ENCODE data around the gene ZNF613.
"Not testable (repeated sequence)": the region's sequence is repeated elsewhere in the genome, so short reads cannot be mapped to it uniquely, and the experiment has no call there.

ZNF613 gene

DNA sequence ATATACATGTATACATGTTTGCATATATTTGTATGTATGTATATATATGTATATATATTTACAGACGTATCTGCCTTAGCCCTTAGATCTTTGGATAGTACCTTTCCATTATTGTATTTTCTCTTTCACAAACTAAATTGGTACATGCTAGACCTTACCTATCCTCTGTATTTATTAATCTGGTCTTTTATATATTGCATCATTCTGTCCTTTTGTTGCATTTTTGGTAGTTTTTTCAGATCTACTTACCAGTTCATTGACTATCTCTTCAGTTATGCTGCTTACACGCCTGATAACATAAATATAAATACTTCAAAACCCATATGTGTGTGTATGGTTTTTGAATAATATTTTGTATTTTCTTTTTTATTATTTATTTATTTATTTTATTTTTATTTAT is 11.7 kb downstream of the ZNF613 start:
- no peak for DNase-seq (ENCODE audit: low read depth in 2 of 2, low spot score in 1 of 2)

DNA sequence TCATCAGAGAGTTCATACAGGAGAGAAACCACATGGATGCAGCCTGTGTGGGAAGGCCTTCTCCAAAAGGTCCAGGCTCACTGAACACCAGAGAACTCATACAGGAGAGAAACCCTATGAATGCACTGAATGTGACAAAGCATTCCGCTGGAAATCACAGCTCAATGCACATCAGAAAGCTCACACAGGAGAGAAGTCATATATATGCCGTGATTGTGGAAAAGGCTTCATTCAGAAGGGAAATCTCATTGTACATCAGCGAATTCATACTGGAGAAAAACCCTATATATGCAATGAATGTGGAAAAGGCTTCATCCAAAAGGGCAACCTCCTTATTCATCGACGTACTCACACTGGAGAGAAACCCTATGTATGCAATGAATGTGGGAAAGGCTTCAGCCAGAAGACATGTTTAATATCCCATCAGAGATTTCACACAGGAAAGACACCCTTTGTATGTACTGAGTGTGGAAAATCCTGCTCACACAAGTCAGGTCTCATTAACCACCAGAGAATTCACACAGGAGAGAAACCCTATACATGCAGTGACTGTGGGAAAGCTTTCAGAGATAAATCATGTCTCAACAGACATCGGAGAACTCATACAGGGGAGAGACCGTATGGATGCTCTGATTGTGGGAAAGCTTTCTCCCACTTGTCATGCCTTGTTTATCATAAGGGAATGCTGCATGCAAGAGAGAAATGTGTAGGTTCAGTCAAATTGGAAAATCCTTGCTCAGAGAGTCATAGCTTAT is 17.7 kb downstream of the ZNF613 start:
- DNase-seq (ENCODE audit: low read depth in 2 of 2, low spot score in 1 of 2) = no peak

GRCh38 chr19:51946602-51947001 is 19.3 kb downstream of the ZNF613 start:
- DNase-seq (ENCODE audit: low read depth in 2 of 2, low spot score in 1 of 2) = no peak

- DNase-seq (ENCODE audit: low read depth in 2 of 2, low spot score in 1 of 2) = no peak
Observed at GRCh38 chr19:51948975-51949374, 21.7 kb downstream of the ZNF613 start.

DNA sequence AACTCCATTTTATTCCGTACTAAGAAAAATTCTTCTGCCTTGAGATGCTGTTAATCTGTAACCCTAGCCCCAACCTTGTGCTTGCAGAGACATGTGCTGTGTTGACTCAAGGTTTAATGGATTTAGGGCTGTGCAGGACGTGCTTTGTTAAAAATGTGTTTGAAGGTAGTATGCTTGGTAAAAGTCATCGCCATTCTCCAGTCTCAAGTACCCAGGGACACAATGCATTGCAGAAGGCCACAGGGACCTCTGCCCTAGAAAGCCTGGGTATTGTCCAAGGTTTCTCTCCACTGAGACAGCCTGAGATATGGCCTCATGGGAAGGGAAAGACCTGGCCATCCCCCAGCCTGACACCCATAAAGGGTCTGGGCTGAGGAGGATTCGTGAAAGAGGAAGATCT is 30.6 kb downstream of the ZNF613 start:
- DNase-seq (ENCODE audit: low read depth in 2 of 2, low spot score in 1 of 2) = not testable (repeated sequence)

DNA sequence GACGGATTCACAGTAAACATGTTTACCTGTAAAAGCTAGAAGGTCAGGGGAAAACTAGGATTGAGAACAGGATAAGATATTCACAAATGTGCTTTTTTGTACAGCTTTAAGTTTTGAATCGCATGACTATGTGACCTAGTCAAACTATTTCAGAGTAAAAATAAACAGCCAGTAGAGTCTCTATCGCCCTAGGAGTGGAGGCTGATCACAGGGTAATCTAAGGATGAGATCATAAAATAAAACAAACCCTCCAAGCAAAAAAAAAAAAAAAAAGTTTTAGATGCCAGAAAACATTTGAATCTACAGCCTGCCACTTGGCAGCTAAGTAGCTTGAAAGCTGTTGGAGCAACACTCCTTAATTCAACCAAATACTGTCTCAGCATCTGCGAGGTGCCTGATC is 32.5 kb downstream of the ZNF613 start:
- no peak for DNase-seq (ENCODE audit: low read depth in 2 of 2, low spot score in 1 of 2)

- not testable (repeated sequence) for DNase-seq (ENCODE audit: low read depth in 2 of 2, low spot score in 1 of 2)
Observed at GRCh38 chr19:51960621-51961233, 33.5 kb downstream of the ZNF613 start.

GRCh38 chr19:51965583-51965982 is 38.3 kb downstream of the ZNF613 start:
- DNase-seq (ENCODE audit: low read depth in 2 of 2, low spot score in 1 of 2) = no peak

DNA sequence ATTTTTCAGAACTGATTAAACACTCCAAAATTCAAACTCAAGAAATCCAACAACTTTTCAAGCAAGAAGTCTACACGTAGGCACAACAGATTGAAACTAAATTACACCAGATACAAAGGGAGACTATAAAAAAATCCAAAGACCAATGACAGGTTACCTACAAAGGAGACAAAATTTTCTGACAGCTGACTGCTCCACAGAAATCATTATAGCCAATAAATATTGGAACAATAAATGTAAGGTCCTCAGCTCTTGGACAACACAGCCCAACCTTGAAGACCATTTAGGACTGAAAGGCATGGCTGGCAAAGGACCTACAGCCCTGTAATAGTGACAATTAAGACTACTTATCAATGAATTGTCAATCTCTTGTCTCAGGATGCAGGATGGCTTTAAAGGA is 43.4 kb downstream of the ZNF613 start:
- DNase-seq (ENCODE audit: low read depth in 2 of 2, low spot score in 1 of 2) = no peak

GRCh38 chr19:51971624-51972023 is 44.4 kb downstream of the ZNF613 start:
- DNase-seq (ENCODE audit: low read depth in 2 of 2, low spot score in 1 of 2) = no peak

GRCh38 chr19:51975787-51976186 is 48.5 kb downstream of the ZNF613 start:
- not testable (repeated sequence) for DNase-seq (ENCODE audit: low read depth in 2 of 2, low spot score in 1 of 2)

GRCh38 chr19:51976852-51977251 is 49.6 kb downstream of the ZNF613 start:
- no peak for DNase-seq (ENCODE audit: low read depth in 2 of 2, low spot score in 1 of 2)

- no peak for DNase-seq (ENCODE audit: low read depth in 2 of 2, low spot score in 1 of 2)
Observed at GRCh38 chr19:51977346-51977745, 50.1 kb downstream of the ZNF613 start.

- DNase-seq (ENCODE audit: low read depth in 2 of 2, low spot score in 1 of 2) = no peak
Observed at GRCh38 chr19:51978882-51979281, 51.6 kb downstream of the ZNF613 start.

GRCh38 chr19:51980116-51980736 is 53.0 kb downstream of the ZNF613 start:
- no peak for DNase-seq (ENCODE audit: low read depth in 2 of 2, low spot score in 1 of 2)

DNA sequence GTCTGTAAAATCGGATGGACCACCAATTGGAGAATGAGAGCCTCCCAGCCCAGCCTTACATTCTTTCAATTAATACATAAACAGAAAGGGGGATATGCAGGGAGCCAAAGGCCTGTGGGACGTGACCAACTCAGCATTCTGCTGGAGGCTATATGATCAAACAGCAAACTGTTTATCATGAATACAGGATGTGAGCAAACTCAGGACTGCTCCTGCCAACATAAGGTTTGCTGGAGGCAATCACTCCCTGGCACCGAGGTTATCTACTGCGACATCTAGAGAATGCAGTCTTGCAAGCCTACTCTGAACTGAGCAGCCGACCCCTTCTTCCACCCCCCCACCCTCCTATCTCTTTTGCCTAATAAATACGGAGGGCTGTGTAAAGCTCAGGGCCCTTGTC is 53.7 kb downstream of the ZNF613 start:
- DNase-seq (ENCODE audit: low read depth in 2 of 2, low spot score in 1 of 2) = not testable (repeated sequence)

DNA sequence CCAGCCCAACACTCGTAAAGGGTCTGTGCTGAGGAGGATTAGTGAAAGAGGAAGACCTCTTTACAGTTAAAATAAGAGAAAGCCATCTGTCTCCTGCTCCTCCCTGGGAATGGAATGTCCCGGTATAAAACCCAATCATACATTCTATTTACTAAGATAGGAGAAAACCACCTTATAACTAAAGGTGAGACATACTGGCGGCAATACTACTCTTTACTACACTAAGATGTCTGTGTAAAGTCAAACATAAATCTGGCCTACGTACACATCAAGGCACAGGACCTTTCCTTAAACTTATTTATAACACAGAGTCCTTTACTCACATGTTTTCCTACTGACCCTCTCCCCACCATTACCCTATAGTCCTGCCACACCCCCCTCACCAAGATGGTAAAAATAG is 56.1 kb downstream of the ZNF613 start:
- no peak for DNase-seq (ENCODE audit: low read depth in 2 of 2, low spot score in 1 of 2)

- DNase-seq (ENCODE audit: low read depth in 2 of 2, low spot score in 1 of 2) = peak; percentile 68 to 75
Observed at GRCh38 chr19:51986309-51987291, 59.3 kb downstream of the ZNF613 start, which contains the start of gene ZNF350. TSS of gene ZNF350 (minus strand) at chr19:51986840. CDS start at chr19:51974360, 12,480 bp downstream.

DNA sequence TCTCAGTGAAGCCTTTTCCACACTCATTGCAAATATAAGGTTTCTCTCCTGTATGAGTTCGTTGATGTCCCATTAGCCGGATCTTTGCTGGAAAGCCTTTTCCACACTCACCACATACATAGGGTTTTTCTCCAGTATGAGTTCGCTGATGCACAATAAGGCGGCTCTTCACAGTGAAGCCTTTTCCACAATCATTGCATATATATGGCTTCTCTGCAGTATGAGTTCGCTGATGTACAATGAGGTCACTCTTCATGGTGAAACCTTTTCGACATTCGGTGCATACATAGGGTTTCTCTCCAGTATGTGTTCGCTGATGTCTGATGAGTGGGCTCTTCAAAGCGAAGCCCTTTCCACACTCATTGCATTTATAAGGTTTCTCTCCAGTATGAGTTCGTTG is 66.2 kb downstream of the ZNF613 start:
- no peak for DNase-seq (ENCODE audit: low read depth in 2 of 2, low spot score in 1 of 2)

DNA sequence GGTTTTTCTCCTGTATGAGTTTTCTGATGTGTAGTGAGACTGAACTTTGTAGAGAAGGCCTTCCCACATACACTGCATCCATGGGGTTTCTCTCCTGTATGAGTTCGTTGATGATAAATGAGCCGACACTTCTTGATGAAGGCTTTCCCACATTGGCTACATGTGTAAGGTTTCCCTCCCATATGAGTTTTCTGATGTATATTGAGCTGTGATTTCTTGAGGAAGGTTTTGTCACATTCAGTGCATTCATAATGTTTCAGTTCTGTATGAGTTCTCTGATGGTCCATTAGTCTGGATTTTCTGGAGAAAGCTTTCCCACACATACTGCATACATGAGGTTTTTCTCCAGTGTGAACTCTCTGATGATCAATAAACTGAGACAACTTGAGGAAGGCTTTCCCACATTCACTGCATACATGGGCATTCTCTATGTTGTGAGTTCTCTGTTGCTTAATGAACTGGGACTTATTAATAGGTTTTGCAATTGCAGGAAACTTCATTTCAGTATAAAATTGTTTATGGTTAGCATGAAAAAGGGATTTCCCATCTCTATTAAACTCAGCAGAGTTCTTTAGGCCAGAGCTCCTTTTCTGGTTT is 66.9 kb downstream of the ZNF613 start:
- DNase-seq (ENCODE audit: low read depth in 2 of 2, low spot score in 1 of 2) = no peak

Measured in stimulated activated CD8-positive, alpha-beta memory T cell treated with anti-CD3 and anti-CD28 coated beads, Interleukin-4, amount 100 ng/mL, for 1 hour (primary cell).